Measurements from ENCODE around the gene STPG3.
"Not testable (repeated sequence)": the region's sequence is repeated elsewhere in the genome, so short reads cannot be mapped to it uniquely, and the experiment has no call there.

Gene STPG3

GRCh38 chr9:137245450-137246421 is 5.3 kb upstream of the STPG3 start:
- DNase-seq (ENCODE audit: low read depth) = no peak

DNA sequence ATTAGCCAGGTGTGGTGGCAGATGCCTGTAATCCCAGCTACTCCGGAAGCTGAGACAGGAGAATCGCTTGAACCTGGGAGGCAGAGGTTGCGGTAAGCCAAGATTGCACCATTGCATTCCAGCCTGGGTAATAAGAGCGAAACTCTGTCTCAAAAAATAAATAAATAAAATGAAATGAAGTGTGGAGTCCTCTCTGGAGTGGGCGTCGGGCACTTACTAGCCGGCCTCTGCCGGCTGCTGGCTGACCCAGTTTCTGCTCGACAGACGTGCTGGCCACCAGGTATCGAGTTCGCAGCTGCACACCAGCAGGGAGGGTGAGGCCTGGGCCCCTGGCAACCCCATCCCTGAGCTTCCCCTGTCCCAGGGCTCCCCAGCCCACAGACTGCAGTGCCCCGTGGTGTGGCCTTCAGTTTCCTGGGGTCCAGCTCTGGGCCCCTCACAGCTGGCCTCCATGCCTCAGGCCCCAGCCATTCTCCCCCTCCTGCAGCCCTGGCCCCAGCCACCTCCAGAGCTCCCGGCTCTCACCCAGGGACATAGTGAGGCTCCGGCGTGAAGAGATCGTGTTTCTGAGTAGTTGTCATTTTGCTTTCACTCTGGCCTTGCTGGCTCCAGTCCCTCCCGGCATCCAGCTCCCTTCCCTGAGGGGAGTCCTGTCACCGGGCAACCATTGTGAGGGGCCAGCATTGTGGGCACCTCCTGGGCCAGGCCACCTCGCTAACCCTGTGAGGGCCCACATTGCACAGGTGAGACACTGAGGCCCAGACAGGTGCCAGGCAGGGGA is 3.8 kb upstream of the STPG3 start:
- no peak for DNase-seq (ENCODE audit: low read depth)

- DNase-seq (ENCODE audit: low read depth) = no peak
Measured at GRCh38 chr9:137247916-137248175, 3.2 kb upstream of the STPG3 start.

DNA sequence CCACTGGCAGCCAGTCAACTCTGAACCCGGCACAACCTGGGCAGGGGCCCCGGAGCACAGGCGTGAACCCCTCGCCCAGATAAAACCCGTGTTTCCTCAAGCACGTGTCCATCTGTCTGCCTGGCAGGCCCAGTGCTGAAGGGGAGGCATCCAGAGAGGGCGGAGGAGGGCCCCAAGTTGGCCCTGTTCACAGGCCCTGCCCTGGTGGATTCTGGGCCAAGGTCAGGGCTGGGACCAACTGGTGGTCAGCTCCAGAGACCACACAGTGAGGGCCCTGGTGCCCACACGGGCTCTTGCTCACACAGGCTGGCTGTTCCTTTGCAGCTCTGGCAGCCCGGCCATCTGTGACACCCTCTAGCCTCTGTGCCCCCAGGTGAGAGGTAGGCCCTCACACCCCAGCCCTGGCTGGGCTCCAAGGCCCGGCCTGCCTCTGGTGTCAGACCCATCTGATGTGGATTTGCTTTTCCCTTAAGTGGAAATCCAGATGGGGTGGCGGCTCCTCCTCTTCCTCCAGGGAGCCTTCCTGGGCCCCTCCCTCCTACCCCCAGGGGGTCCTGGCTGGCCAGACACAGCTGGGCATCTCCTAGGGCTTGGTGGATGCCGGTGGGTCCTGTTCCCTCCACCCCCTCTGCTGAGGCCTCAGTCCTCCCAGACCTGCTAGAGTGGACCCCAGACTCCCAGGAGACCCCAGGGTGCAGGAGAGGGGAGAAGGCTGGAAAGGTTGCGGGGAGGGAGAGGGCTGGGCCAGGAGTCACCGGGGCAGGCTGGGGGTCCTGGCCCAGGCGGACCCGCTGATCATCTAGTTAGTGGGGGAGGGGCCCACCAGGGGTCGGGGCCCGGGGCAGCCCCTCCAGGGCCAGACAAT is 525 bp upstream of the STPG3 start:
- DNase-seq (ENCODE audit: low read depth) = no peak

DNA sequence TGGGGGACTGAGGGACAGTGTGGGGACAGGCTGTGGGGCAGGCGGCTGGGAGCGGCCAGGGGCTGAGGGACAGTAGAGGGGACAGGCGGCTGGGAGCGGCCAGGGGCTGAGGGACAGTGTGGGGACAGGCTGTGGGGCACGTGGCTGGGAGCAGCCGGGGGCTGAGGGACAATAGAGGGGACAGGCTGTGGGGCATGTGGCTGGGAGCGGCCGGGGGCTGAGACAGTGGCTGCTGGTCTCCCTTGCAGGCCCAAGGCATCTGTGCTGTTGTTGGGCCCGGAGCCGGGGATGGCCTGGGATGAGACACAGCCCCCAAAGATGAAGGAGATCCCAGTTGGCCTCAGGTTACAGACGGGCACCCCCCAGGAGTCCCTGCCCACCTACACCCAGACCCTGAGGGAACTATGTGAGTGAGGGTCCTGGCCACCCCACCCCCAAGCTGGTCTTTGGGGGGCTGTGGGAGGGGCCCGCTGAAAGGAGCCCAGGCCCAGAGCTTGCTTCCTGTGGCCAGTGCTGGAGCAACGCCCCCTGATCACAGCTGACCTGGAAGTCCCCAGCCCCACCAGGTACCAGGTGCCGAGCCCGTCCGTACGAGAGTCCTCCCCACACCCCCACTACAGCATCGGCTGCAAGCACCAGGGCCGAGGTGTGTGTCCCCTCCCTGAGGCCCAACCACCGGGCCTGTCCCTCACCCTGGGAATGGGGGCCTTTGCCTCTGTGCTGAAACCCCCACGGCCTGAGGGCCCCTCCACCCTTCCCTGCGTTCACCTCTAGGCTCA is 593 bp downstream of the STPG3 start:
- no peak for DNase-seq (ENCODE audit: low read depth)

DNA sequence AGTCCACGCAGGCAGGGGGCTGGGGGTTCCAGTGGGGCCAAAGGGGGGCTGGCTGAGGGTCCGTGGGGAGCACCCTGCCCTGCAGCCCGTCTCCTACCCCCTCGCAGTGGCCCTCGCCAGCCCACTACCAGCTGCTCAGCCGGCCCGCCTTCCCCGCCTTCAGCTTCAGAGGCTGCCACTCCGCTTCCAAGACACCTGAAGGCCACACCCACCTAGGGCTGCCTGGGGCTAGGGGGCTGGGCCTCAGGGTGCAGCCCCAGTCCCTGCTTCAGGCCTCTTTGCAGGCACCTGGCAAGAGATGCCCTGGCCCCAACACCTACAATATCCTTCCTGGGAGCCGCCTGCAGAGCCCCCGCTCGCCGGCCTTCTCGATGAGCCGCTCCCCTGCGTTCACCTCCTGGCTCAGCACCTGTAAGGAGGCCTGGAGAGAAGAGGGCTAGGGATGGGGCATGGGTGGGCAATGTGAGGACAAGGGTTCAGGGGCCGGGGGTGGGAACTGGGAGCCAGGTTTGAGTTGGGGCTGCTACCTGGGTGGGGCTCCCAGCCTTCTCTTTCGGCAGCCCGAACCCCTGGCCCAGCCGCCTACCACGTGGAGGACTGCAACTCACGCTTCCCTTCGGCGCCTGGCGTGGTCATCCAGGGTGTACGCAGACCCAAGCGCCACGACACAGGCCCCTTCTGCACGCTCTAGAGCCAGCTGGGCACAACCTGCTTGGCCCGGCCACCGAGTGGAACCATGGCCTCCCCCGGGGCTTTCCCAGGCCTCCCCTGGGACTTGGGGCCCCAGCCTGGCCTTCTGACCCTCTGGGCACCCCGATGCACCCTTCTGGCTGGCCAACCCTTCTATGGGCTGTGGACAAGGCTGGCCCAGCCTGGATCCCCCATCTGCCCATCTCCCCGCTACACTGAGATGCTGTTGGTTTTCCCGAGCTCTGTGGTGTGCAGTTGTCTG is 1.7 kb downstream of the STPG3 start:
- no peak for DNase-seq (ENCODE audit: low read depth)

- DNase-seq (ENCODE audit: low read depth) = no peak
Measured at GRCh38 chr9:137253717-137254623, 2.9 kb downstream of the STPG3 start.

DNA sequence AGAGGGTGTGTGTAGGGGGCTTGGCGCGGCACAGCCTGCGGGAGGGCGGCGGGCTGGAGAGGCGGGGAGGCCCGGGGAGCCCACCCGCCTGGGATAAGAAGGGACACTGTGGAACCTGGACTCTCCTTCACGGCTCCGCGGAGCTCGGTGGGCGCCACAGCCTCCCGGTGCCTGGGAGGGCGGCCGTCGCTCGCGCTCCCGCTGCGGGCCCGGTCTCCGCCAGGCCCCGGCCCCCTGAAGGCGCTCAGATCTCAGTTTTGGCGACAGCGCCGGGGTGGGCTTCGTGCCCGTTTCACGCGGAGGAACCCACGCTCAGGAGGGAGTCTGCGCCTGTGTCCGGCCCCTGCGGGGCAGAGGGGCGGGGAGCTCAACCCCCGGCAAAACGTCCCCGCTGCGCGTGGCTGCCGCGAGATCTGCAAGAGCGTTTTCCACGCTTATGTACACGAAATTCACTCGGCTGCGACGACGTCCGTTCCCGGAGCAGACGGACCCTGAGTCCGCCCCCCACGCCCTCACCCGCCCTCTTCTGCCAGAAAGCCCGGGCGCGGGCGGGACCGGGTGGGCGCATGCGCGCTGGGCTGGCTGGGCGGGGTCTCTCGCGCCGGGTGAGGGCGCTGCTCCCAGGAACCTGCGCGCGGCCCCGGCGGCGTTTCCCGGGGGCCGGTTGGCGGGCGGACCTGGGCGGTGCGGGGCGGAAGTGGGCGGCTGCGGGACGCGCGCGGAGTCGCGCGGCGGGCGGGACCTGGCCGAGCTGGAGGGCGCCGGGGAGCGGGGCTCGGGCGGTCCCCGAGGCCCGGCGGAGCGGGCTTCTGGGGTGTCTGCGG is 3.8 kb downstream of the STPG3 start, which contains the start of gene NELFB:
NELFB (plus strand) TSS at position 704 of the 824 bp plus-strand sequence.
- DNase-seq (ENCODE audit: low read depth) = peak; percentile 76

- no peak for DNase-seq (ENCODE audit: low read depth)
Measured at GRCh38 chr9:137255448-137256114, 4.5 kb downstream of the STPG3 start.

DNA sequence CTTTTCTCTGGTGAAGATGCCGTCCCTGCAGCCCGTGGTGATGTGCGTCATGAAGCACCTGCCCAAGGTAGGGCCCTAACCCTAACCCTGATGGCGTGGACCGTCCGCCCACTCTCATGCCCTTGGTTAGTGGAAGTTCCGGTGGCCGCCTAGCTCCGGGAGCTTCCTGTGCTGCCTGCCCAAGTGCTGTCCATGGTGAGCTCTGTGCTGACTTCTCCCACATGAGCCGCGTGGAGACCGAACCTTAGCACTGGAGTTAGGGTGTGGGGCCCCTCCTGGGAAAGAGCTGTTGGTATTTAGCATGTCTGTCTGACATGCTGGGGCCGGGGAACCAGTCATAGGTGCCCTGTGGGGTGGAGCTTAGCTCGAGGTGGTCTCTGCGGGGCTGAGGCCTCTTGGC is 5.3 kb downstream of the STPG3 start:
- DNase-seq (ENCODE audit: low read depth) = no peak

DNA sequence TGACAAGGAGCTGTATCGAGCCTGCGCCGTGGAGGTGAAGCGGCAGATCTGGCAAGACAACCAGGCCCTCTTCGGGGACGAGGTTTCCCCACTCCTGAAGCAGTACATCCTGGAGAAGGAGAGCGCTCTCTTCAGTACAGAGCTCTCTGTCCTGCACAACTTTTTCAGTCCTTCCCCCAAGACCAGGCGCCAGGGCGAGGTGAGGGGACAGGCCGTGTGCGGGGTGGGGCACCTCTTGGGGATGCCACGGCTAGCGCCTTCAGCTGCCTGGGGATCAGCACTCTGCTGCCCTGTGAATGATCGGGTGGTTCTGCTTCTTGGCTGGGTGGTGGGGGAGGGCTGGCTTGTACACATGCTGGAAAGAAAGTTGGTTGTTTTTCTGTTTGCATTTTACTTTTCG is 5.8 kb downstream of the STPG3 start:
- DNase-seq (ENCODE audit: low read depth) = no peak

DNA sequence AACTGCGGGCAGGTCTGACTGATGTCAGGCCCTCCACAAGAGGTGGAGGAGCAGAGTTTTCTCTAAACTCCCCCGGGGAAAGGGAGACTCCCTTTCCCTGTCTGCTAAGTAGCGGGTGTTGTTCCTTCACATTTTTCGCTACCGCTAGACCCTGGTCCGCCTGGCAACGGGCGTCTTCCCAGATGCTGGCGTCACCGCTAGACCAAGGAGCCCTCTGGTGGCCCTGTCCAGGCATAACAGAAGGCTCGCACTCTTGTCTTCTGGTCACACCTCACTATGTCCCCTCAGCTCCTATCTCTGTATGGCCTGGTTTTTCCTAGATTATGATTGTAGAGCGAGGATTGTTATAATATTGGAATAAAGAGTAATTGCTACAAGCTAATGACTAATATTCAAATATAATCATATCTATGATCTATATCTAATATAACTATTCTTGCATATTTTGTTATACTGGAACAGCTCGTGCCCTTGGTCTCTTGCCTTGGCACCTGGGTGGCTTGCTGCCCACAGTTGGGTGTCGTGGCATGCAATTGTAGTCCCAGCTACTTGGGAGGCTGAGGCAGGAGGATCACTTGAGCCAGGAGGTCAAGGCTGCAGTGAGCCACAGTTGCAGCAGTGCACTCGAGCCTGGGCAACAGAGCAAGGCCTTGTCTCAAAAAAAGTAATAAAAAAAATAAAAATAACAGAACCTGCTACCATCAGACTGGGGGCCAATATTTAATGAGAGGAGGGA is 11.3 kb downstream of the STPG3 start:
- DNase-seq (ENCODE audit: low read depth) = not testable (repeated sequence)

DNA sequence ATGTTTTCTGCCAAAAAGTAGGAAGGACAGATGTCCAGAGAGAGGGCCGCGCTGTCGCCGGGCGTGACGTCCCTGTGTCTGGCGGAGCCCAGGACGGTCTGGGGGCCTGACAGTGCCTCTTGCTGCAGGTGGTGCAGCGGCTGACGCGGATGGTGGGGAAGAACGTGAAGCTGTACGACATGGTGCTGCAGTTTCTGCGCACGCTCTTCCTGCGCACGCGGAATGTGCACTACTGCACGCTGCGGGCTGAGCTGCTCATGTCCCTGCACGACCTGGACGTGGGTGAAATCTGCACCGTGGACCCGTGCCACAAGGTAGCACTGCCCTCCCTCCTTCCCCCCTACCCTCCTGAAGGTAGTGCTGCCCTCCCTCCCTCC is 11.8 kb downstream of the STPG3 start:
- no peak for DNase-seq (ENCODE audit: low read depth)

DNA sequence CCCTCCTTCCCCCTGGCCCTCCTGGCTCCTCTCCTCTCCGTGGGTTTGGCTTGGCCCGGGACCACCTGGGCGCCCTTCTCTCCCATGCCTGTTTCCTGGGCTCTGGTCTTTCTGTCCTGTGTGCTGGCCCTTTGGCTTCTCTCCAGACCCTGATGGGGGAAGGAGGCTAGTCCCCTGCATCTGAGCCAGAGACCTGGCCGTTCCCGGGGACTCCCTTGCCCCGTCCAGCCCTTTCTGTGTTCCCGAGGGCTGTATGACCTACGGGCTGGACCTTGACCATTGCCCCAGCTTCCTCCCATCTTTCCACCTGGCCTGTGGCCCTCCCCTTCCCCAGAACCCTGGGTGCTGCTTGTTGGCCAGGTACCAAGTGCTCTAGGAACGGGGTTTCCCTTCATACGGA is 12.4 kb downstream of the STPG3 start:
- DNase-seq (ENCODE audit: low read depth) = no peak

- DNase-seq (ENCODE audit: low read depth) = no peak
Measured at GRCh38 chr9:137264067-137264466, 13.0 kb downstream of the STPG3 start.

DNA sequence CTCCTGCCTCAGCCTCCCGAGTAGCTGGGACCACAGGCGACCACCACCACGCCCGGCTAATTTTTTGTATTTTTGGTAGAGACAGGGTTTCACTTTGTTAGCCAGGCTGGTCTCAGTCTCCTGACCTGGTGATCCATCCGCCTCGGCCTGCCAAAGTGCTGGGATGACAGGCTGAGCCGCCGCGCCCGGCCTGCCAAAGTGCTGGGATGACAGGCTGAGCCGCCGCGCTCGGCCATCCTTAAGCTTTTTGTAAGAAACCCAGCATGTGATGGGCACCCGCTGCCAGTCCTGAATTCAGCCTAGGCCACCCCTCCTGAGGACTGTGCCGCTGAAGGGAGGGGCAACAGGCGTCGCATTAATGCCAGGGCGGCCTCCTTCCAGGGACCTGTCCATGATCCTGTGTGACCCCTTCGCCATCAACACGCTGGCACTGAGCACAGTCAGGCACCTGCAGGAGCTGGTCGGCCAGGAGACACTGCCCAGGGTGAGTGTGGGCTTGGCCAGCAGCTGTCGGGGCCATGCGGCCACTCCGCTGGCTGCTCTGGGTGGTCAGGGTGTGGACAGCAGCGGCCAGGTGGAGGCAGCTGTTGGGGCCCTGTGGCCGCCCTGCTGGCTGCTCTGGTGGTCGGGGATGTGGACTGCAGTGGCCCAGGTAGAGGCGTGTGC is 14.5 kb downstream of the STPG3 start:
- no peak for DNase-seq (ENCODE audit: low read depth)

DNA sequence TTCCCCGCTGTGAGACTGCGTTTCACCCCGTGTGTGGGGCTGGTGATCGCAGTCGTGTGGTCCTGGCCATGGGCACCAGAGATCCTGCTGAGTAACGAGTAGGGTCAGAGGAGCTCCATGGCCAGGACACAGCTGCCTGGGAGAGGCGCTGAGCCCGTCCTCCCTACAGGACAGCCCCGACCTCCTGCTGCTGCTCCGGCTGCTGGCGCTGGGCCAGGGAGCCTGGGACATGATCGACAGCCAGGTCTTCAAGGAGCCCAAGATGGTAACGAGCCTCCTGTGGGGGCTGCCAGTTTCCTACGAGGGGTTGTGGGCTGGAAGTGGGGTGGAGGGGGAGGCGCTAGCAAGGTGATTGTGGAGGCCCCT is 15.1 kb downstream of the STPG3 start:
- no peak for DNase-seq (ENCODE audit: low read depth)
